ENCODE data around the gene MRFAP1. TPM values are rescaled to one million over a fixed set of nuclear protein-coding genes. Genes with fewer than 3 reads are reported as not detected.
"Not testable (repeated sequence)": the region's sequence is repeated elsewhere in the genome, so short reads cannot be mapped to it uniquely, and the experiment has no call there.

Gene MRFAP1
- total RNA-seq, 4 donors from 2014 or later, result 136 to 234 (median 170) TPM

DNA sequence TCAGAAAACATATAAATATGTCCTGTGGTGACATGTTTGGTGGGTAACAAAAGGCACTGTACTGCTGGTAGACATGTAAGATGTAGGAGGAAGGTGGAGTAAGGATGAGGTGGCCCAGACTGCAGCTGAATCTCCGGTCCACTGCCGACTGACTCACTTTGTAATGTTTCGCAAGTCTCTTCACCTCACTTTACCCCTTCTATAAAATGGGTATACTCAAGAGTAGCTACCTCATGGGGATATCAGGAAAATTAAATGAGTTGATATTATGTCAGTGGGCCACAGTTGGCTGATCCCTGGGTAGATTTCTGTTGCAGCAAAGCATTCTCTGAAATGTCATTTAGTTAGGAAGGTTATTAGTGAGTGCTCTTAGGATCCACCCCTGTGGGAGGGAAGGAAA lies 22.1 kb downstream of the MRFAP1 start:
- DNase-seq (ENCODE audit: low spot score in 2 of 2), result no peak
- intact Hi-C loops (cut with DNase I; ENCODE audit: low total_unique reads), result no loop called here
- 74 to 90% methylated on average over 3 of the region's 3 CpGs for WGBS, 2 donors
- no peak overlapping the region for H3K4me3 ChIP-seq (ENCODE audit: low read depth, poor library complexity, severe bottlenecking)
- TF ChIP-seq POLR2A (IDR thresholded peaks at IDR 0.05), result no peak
- TF ChIP-seq, protein P1, sequence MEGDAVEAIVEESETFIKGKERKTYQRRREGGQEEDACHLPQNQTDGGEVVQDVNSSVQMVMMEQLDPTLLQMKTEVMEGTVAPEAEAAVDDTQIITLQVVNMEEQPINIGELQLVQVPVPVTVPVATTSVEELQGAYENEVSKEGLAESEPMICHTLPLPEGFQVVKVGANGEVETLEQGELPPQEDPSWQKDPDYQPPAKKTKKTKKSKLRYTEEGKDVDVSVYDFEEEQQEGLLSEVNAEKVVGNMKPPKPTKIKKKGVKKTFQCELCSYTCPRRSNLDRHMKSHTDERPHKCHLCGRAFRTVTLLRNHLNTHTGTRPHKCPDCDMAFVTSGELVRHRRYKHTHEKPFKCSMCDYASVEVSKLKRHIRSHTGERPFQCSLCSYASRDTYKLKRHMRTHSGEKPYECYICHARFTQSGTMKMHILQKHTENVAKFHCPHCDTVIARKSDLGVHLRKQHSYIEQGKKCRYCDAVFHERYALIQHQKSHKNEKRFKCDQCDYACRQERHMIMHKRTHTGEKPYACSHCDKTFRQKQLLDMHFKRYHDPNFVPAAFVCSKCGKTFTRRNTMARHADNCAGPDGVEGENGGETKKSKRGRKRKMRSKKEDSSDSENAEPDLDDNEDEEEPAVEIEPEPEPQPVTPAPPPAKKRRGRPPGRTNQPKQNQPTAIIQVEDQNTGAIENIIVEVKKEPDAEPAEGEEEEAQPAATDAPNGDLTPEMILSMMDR (IDR thresholded peaks at IDR 0.05), result no peak

GRCh38 chr4:6663596-6664393 lies 23.3 kb downstream of the MRFAP1 start:
- WGBS, 2 donors, result 20 to 37% methylated on average over 37 to 48 of the region's 55 CpGs
- intact Hi-C loops (cut with DNase I; ENCODE audit: low total_unique reads), result no loop called here
- no peak for DNase-seq (ENCODE audit: low spot score in 2 of 2)
- no peak overlapping the region for H3K4me3 ChIP-seq (ENCODE audit: low read depth, poor library complexity, severe bottlenecking)
- TF ChIP-seq, protein P1 (IDR thresholded peaks at IDR 0.05), result no peak
- TF ChIP-seq POLR2A (IDR thresholded peaks at IDR 0.05), result no peak

GRCh38 chr4:6665320-6665654 lies 24.8 kb downstream of the MRFAP1 start:
- TF ChIP-seq, protein P1 (IDR thresholded peaks at IDR 0.05), result no peak
- no peak for TF ChIP-seq POLR2A (IDR thresholded peaks at IDR 0.05)
- WGBS, 2 donors, result 96 to 97% methylated on average over 9 of the region's 9 CpGs
- intact Hi-C loops (cut with DNase I; ENCODE audit: low total_unique reads), result no loop called here
- no peak for DNase-seq (ENCODE audit: low spot score in 2 of 2)
- no peak overlapping the region for H3K4me3 ChIP-seq (ENCODE audit: low read depth, poor library complexity, severe bottlenecking)

- 88 to 95% methylated on average over 11 of the region's 11 CpGs for whole genome bisulfite sequencing, 2 donors
- no peak for DNase-seq (ENCODE audit: low spot score in 2 of 2)
- H3K4me3 ChIP-seq (ENCODE audit: low read depth, poor library complexity, severe bottlenecking), result no peak overlapping the region
- intact Hi-C loops (cut with DNase I; ENCODE audit: low total_unique reads), result no loop called here
- TF ChIP-seq, protein P1 (IDR thresholded peaks at IDR 0.05), result no peak
- TF ChIP-seq POLR2A (IDR thresholded peaks at IDR 0.05), result no peak
Measured at GRCh38 chr4:6668391-6668790, 27.9 kb downstream of the MRFAP1 start.

GRCh38 chr4:6671648-6672047 lies 31.2 kb downstream of the MRFAP1 start:
- 23 to 50% methylated on average over 1 of the region's 1 CpG for WGBS, 2 donors
- intact Hi-C loops (cut with DNase I; ENCODE audit: low total_unique reads), result no loop called here
- DNase-seq (ENCODE audit: low spot score in 2 of 2), result no peak
- no peak overlapping the region for H3K4me3 ChIP-seq (ENCODE audit: low read depth, poor library complexity, severe bottlenecking)
- TF ChIP-seq, protein P1 (IDR thresholded peaks at IDR 0.05), result no peak
- no peak for TF ChIP-seq POLR2A (IDR thresholded peaks at IDR 0.05)

DNA sequence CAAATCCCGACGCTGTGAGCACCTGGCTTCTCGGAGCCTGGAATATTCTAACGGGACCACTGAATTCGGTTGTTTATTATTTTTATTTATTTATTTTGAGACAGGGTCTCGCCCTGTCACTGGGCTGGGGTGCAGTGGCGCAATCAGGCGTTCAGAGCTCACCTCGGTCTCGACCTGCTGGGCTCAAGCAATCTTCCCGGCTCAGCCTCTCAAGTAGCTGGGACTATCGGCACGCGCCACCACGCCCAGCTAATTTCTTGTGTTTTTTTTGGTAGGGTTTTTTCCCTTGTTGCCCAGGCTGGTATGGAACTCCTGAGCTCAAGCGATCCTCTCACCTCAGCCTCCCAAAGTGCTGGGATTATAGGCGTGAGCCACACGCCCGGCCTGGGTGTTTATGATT lies 31.6 kb downstream of the MRFAP1 start:
- no peak for DNase-seq (ENCODE audit: low spot score in 2 of 2)
- TF ChIP-seq, protein P1 (IDR thresholded peaks at IDR 0.05), result no peak
- TF ChIP-seq POLR2A (IDR thresholded peaks at IDR 0.05), result no peak
- no peak overlapping the region for H3K4me3 ChIP-seq (ENCODE audit: low read depth, poor library complexity, severe bottlenecking)
- intact Hi-C loops (cut with DNase I; ENCODE audit: low total_unique reads), result no loop called here
- 93 to 96% methylated on average over 19 of the region's 19 CpGs for WGBS, 2 donors

DNA sequence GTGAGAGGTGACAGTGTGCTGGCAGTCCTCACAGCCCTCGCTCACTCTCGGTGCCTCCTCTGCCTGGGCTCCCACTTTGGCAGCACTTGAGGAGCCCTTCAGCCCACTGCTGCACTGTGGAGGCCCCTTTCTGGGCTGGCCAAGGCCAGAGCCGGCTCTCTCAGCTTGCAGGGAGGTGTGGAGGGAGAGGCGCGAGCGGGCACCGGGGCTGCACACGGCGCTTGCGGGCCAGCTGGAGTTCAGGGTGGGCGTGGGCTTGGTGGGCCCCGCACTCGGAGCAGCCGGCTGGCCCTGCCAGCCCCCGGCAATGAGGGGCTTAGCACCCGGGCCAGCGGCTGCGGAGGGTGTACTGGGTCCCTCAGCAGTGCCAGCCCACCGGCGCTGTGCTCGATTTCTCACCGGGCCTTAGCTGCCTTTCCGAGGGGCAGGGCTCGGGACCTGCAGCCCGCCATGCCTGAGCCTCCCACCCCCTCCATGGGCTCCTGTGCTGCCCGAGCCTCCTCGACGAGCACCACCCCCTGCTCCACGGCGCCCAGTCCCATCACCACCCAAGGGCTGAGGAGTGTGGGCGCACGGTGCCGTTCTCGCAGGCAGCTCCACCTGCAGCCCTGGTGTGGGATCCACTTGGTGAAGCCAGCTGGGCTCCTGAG lies 32.2 kb downstream of the MRFAP1 start:
- intact Hi-C loops (cut with DNase I; ENCODE audit: low total_unique reads); H3K4me3 ChIP-seq (ENCODE audit: low read depth, poor library complexity, severe bottlenecking); DNase-seq (ENCODE audit: low spot score in 2 of 2): not testable (repeated sequence)
- WGBS, 2 donors, result 94 to 97% methylated on average over 20 to 29 of the region's 34 CpGs

DNA sequence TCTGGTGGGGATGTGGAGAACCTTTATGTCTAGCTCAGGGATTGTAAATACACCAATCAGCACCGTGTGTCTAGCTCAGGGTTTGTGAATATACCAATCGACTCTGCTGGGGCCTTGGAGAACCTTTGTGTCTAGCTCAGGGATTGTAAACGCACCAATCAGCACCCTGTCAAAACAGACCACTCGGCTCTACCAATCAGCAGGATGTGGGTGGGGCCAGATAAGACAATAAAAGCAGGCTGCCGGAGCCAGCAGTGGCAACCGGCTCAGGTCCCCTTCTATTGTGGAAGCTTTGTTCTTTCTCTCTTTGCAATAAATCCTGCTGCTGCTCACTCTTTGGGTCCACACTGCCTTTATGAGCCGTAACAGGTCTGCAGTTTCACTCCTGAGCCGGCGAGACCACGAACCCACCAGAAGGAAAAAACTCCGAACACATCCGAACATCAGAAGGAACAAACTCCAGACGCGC lies 32.7 kb downstream of the MRFAP1 start:
- peak overlapping the region; percentile 10 for H3K4me3 ChIP-seq (ENCODE audit: low read depth, poor library complexity, severe bottlenecking)
- intact Hi-C loops (cut with DNase I; ENCODE audit: low total_unique reads); DNase-seq (ENCODE audit: low spot score in 2 of 2): not testable (repeated sequence)
- WGBS, 2 donors, result 25 to 39% methylated on average over 14 of the region's 14 CpGs

Data from lower leg skin (tissue), 4 donors.